MM.1S (cell line): Measurements from ENCODE around the gene ZNF333.

Experiments used
- DNase-seq: peaks from one replicate; pipeline ENCODE4 v3.0.0-alpha.2; 2015
- H2AFZ ChIP-seq: fragments of 300-600 bp; sonication (generic); 2 replicates; pipeline ENCODE4 v1.6.0; 2016; ENCODE audit warnings: antibody characterized with exemption, low read length
- H3F3A ChIP-seq: fragments of 300-600 bp; sonication (generic); 2 replicates; pipeline ENCODE4 v1.6.1; 2016; ENCODE audit warnings: mild to moderate bottlenecking, antibody characterized with exemption, low read length, moderate library complexity, mixed read lengths; ENCODE audit not compliant: insufficient read depth
- H3K27ac ChIP-seq: fragments of 300-600 bp; sonication (generic); 2 replicates; pipeline ENCODE4 v1.5.1; 2016; ENCODE audit warnings: mild to moderate bottlenecking, low read length
- H3K27me3 ChIP-seq: fragments of 300-600 bp; sonication (generic); replicated peaks from 2 replicates; pipeline ENCODE4 v1.6.0; 2016; ENCODE audit warnings: low read length; ENCODE audit not compliant: insufficient read depth
- H3K36me3 ChIP-seq: fragments of 300-600 bp; sonication (generic); replicated peaks from 2 replicates; pipeline ENCODE4 v1.6.1; 2016; ENCODE audit warnings: mild to moderate bottlenecking, low read length, mixed read lengths; ENCODE audit not compliant: insufficient read depth
- H3K4me1 ChIP-seq: fragments of 300-600 bp; sonication (generic); 2 replicates; pipeline ENCODE4 v1.6.1; 2016; ENCODE audit warnings: low read length, mixed read lengths
- H3K4me2 ChIP-seq: fragments of 300-600 bp; sonication (generic); 2 replicates; pipeline ENCODE4 v1.6.0; 2016; ENCODE audit warnings: low read depth, low read length
- H3K4me3 ChIP-seq: fragments of 300-600 bp; sonication (generic); 2 replicates; pipeline ENCODE4 v1.5.1; 2016; ENCODE audit warnings: low read length, mixed read lengths
- H3K79me2 ChIP-seq: fragments of 300-600 bp; sonication (generic); 2 replicates; pipeline ENCODE4 v1.6.1; 2016; ENCODE audit warnings: mixed run types, low read length, mixed read lengths
- H3K9ac ChIP-seq: fragments of 300-600 bp; sonication (generic); 2 replicates; pipeline ENCODE4 v1.6.1; 2016; ENCODE audit warnings: low read length, mixed read lengths
- H3K9me2 ChIP-seq: fragments of 300-600 bp; sonication (generic); replicated peaks from 2 replicates; pipeline ENCODE4 v1.6.1; 2016; ENCODE audit warnings: mild to moderate bottlenecking, low read length, mixed read lengths; ENCODE audit not compliant: insufficient read depth
- H3K9me3 ChIP-seq: fragments of 300-600 bp; sonication (generic); replicated peaks from 2 replicates; pipeline ENCODE4 v1.6.1; 2016; ENCODE audit warnings: mild to moderate bottlenecking, low read length, mixed read lengths; ENCODE audit not compliant: insufficient read depth
- H4K20me1 ChIP-seq: fragments of 300-600 bp; sonication (generic); 2 replicates; pipeline ENCODE4 v1.6.1; 2016; ENCODE audit warnings: mild to moderate bottlenecking, low read length, moderate library complexity, mixed read lengths; ENCODE audit not compliant: insufficient read depth
- CTCF ChIP-seq: fragments of 300-600 bp; sonication (generic); IDR thresholded peaks from 2 replicates; pipeline ENCODE4 v1.5.1; 2016; ENCODE audit warnings: antibody characterized with exemption, low read length, mixed read lengths
- EZH2 ChIP-seq: fragments of 300-600 bp; sonication (generic); optimal IDR thresholded peaks from 2 replicates; pipeline ENCODE3; 2017; ENCODE audit warnings: low read depth, mild to moderate bottlenecking, antibody characterized with exemption, low read length, mixed read lengths
- EZH2phosphoT487 ChIP-seq: fragments of 300-600 bp; sonication (generic); IDR thresholded peaks from 2 replicates; pipeline ENCODE4 v1.6.1; 2018; ENCODE audit warnings: antibody characterized with exemption, low read length

The ZNF333 gene

GRCh38 chr19:14733574-14733973 is 43.7 kb downstream of the ZNF333 start:
- Histone ChIP-seq H3K79me2 (no peaks in the 10 kb centered on the region), H3F3A (no peaks in the 10 kb centered on the region), H3K36me3 (no peaks in the 10 kb centered on the region), H2AFZ (no peak overlapping the region), H3K27ac (no peak overlapping the region), H4K20me1 (no peaks in the 10 kb centered on the region), H3K4me1 (no peaks in the 10 kb centered on the region), H3K27me3 (peaks cover 72% of the 10 kb centered on the region), H3K4me3 (no peak overlapping the region), H3K9me2 (no peaks in the 10 kb centered on the region), H3K9ac (no peak overlapping the region), H3K4me2 (no peak overlapping the region), H3K9me3 (no peaks in the 10 kb centered on the region)
- no peak for DNase-seq
- no peak for TF ChIP-seq CTCF
- TF ChIP-seq EZH2phosphoT487, result no peak
- no peak for TF ChIP-seq EZH2

- Histone ChIP-seq H3K36me3 (no peaks in the 10 kb centered on the region), H3K27me3 (peaks cover 63% of the 10 kb centered on the region), H3K4me3 (no peak overlapping the region), H3K9me3 (no peaks in the 10 kb centered on the region), H2AFZ (no peak overlapping the region), H3K4me1 (no peaks in the 10 kb centered on the region), H3F3A (no peaks in the 10 kb centered on the region), H4K20me1 (no peaks in the 10 kb centered on the region), H3K9ac (no peak overlapping the region), H3K4me2 (no peak overlapping the region), H3K79me2 (no peaks in the 10 kb centered on the region), H3K9me2 (no peaks in the 10 kb centered on the region), H3K27ac (no peak overlapping the region)
- TF ChIP-seq EZH2 (no peak), CTCF (no peak), EZH2phosphoT487 (no peak)
- no peak for DNase-seq
Observed at GRCh38 chr19:14735915-14736314, 46.1 kb downstream of the ZNF333 start.

GRCh38 chr19:14746886-14747285 is 57.0 kb downstream of the ZNF333 start:
- Histone ChIP-seq H3K4me2 (no peak overlapping the region), H3K27ac (no peak overlapping the region), H3K9me2 (no peaks in the 10 kb centered on the region), H3K27me3 (peaks cover 46% of the 10 kb centered on the region), H3K9me3 (no peaks in the 10 kb centered on the region), H3K4me1 (no peaks in the 10 kb centered on the region), H3K36me3 (no peaks in the 10 kb centered on the region), H3K4me3 (no peak overlapping the region), H2AFZ (no peak overlapping the region), H3K79me2 (no peaks in the 10 kb centered on the region), H3K9ac (no peak overlapping the region), H3F3A (no peaks in the 10 kb centered on the region), H4K20me1 (no peaks in the 10 kb centered on the region)
- no peak for TF ChIP-seq EZH2
- TF ChIP-seq EZH2phosphoT487, result no peak
- no peak for TF ChIP-seq CTCF
- DNase-seq, result no peak
